ENCODE results near the gene RBBP6.
"Not testable (repeated sequence)": the region's sequence is repeated elsewhere in the genome, so short reads cannot be mapped to it uniquely, and the experiment has no call there.

The RBBP6 gene

GRCh38 chr16:24562811-24563210, 23.4 kb downstream of the RBBP6 start:
- no peak for DNase-seq (ENCODE audit: low spot score)

GRCh38 chr16:24568392-24568791, 29.0 kb downstream of the RBBP6 start:
- DNase-seq (ENCODE audit: low spot score) = no peak

- no peak for DNase-seq (ENCODE audit: low spot score)
These were observed 31.7 kb downstream of the RBBP6 start for GRCh38 chr16:24571096-24571495.

GRCh38 chr16:24572069-24572468, 32.7 kb downstream of the RBBP6 start:
- DNase-seq (ENCODE audit: low spot score) = no peak

- no peak for DNase-seq (ENCODE audit: low spot score)
These were observed 33.8 kb downstream of the RBBP6 start for GRCh38 chr16:24573141-24573540.

- not testable (repeated sequence) for DNase-seq (ENCODE audit: low spot score)
These were observed 35.4 kb downstream of the RBBP6 start for GRCh38 chr16:24574515-24575485.

GRCh38 chr16:24575791-24576190, 36.4 kb downstream of the RBBP6 start:
- DNase-seq (ENCODE audit: low spot score) = not testable (repeated sequence)

- DNase-seq (ENCODE audit: low spot score) = no peak
These were observed 37.8 kb downstream of the RBBP6 start for GRCh38 chr16:24577167-24577566.

- DNase-seq (ENCODE audit: low spot score) = no peak
These were observed 41.3 kb downstream of the RBBP6 start for GRCh38 chr16:24580665-24581064.

- no peak for DNase-seq (ENCODE audit: low spot score)
These were observed 44.1 kb downstream of the RBBP6 start for GRCh38 chr16:24583494-24583893.

GRCh38 chr16:24589997-24590396, 50.6 kb downstream of the RBBP6 start:
- no peak for DNase-seq (ENCODE audit: low spot score)

- no peak for DNase-seq (ENCODE audit: low spot score)
These were observed 59.5 kb downstream of the RBBP6 start for GRCh38 chr16:24598777-24599437.

GRCh38 chr16:24609417-24609739, 70.0 kb downstream of the RBBP6 start:
- no peak for DNase-seq (ENCODE audit: low spot score)

GRCh38 chr16:24609740-24610415, 70.5 kb downstream of the RBBP6 start:
- DNase-seq (ENCODE audit: low spot score) = no peak

- DNase-seq (ENCODE audit: low spot score) = no peak
These were observed 71.0 kb downstream of the RBBP6 start for GRCh38 chr16:24610416-24610755.

- no peak for DNase-seq (ENCODE audit: low spot score)
These were observed 71.9 kb downstream of the RBBP6 start for GRCh38 chr16:24611310-24611709.

- no peak for DNase-seq (ENCODE audit: low spot score)
These were observed 73.3 kb downstream of the RBBP6 start for GRCh38 chr16:24612656-24613055.

GRCh38 chr16:24613267-24613666, 73.9 kb downstream of the RBBP6 start:
- DNase-seq (ENCODE audit: low spot score) = not testable (repeated sequence)

GRCh38 chr16:24617502-24617901, 78.1 kb downstream of the RBBP6 start:
- DNase-seq (ENCODE audit: low spot score) = no peak

Measured in germinal center (tissue), 1 donor.